Measurements from ENCODE around the gene ATP5F1C. TPM values are rescaled to one million over a fixed set of nuclear protein-coding genes. Genes with fewer than 3 reads are reported as not detected.
A peak's percentile ranks its signal among the peaks of the same experiment; 100 is the strongest.
"Not testable (repeated sequence)": the region's sequence is repeated elsewhere in the genome, so short reads cannot be mapped to it uniquely, and the experiment has no call there.

ATP5F1C gene
- polyA plus RNA-seq, 10 donors = 234 to 282 (median 243) TPM

- DNase-seq = peak; percentile 5 to 26 (median 8)
Observed at GRCh38 chr10:7788639-7789286, 786 bp downstream of the ATP5F1C start.

- DNase-seq = no peak
Observed at GRCh38 chr10:7789390-7789789, 1.4 kb downstream of the ATP5F1C start.

GRCh38 chr10:7792541-7792940, 4.6 kb downstream of the ATP5F1C start:
- no peak for DNase-seq

- DNase-seq = no peak
Observed at GRCh38 chr10:7794251-7795026, 6.5 kb downstream of the ATP5F1C start.

GRCh38 chr10:7795605-7796004, 7.6 kb downstream of the ATP5F1C start:
- no peak for DNase-seq

GRCh38 chr10:7797582-7797981, 9.6 kb downstream of the ATP5F1C start:
- DNase-seq = peak; percentile 10 to 70 (median 10)

GRCh38 chr10:7802606-7803005, 14.6 kb downstream of the ATP5F1C start:
- DNase-seq = no peak

GRCh38 chr10:7804216-7804615, 16.2 kb downstream of the ATP5F1C start:
- no peak for DNase-seq

- no peak for DNase-seq
Observed at GRCh38 chr10:7804741-7805140, 16.8 kb downstream of the ATP5F1C start.

- DNase-seq = no peak
Observed at GRCh38 chr10:7808686-7809267, 20.8 kb downstream of the ATP5F1C start.

- no peak for DNase-seq
Observed at GRCh38 chr10:7810443-7810842, 22.5 kb downstream of the ATP5F1C start.

GRCh38 chr10:7811000-7811399, 23.0 kb downstream of the ATP5F1C start:
- DNase-seq = no peak

- not testable (repeated sequence) for DNase-seq
Observed at GRCh38 chr10:7811743-7812142, 23.8 kb downstream of the ATP5F1C start.

- DNase-seq = no peak
Observed at GRCh38 chr10:7813481-7813880, 25.5 kb downstream of the ATP5F1C start.

GRCh38 chr10:7817576-7817975, 29.6 kb downstream of the ATP5F1C start:
- no peak for DNase-seq

- no peak for DNase-seq
Observed at GRCh38 chr10:7817984-7818294, 30.0 kb downstream of the ATP5F1C start.

- peak; percentile 90 to 97 (median 96) for DNase-seq
Observed at GRCh38 chr10:7818295-7819120, 30.5 kb downstream of the ATP5F1C start, which contains the start of gene TAF3. TAF3 (plus strand) TSS chr10:7818505; CDS start chr10:7818710, 205 bp downstream.

GRCh38 chr10:7819121-7819460, 31.1 kb downstream of the ATP5F1C start:
- peak; percentile 28 to 79 (median 42) for DNase-seq

GRCh38 chr10:7824251-7824650, 36.3 kb downstream of the ATP5F1C start:
- DNase-seq = no peak

GRCh38 chr10:7826971-7827370, 39.0 kb downstream of the ATP5F1C start:
- DNase-seq = no peak

- DNase-seq = no peak
Observed at GRCh38 chr10:7829289-7829834, 41.4 kb downstream of the ATP5F1C start.

GRCh38 chr10:7832060-7832459, 44.1 kb downstream of the ATP5F1C start:
- DNase-seq = no peak
